Breast epithelium (tissue), 3 donors: ENCODE data around the gene TC2N.

Experiments used
- POLR2AphosphoS5 ChIP-seq, 3 donors: sonication (generic); formaldehyde crosslinking; IDR thresholded peaks; one replicate each; pipeline ENCODE4 v1.6.1; 2017; ENCODE audit warnings: antibody characterized with exemption in 3 of 3
- TF ChIP-seq, protein P1 (sequence below), 3 donors: fragments of 450-650 bp; IDR thresholded peaks; one replicate each; pipeline ENCODE4 v1.5.1; 2016 to 2017; ENCODE audit warnings: antibody characterized with exemption in 3 of 3, mild to moderate bottlenecking in 3 of 3, moderate library complexity in 3 of 3

DNA sequence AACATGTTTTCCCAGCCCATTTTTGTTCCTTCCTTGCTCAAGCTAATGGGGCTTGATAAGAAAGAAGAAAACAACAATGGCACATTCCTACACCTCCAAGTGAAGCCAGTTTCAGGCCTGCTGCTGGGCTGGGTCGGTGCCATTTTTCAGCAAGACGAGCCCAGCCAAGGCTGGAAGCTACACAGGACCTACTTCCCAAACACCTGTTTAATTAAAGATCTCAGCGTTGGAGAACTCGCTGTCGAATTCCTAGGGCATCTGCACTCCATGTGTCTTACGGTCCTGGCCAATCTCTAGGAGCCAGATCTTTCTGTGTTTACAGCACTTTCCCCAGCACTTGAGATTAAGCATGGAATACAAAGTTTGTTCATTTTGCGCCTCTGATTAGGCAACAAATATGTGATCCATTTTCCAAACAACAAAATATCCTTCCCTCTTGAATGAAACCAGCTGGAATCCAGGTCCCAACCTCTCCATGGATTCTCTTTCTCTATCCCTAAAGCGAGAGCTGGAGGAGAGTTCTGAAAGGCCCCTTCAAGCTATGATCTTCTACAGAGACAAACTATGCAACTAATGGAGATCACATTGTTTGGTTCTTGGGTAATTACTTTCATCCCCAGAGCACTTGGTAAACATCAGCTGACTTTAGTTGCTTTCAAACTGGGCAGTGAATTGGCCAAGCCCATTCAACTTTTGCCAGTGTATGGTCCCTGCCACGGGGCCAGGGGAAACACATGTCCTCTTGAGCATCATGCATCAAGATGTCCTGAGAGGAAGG is 34.3 kb upstream of the TC2N start:
- TF ChIP-seq, protein P1, sequence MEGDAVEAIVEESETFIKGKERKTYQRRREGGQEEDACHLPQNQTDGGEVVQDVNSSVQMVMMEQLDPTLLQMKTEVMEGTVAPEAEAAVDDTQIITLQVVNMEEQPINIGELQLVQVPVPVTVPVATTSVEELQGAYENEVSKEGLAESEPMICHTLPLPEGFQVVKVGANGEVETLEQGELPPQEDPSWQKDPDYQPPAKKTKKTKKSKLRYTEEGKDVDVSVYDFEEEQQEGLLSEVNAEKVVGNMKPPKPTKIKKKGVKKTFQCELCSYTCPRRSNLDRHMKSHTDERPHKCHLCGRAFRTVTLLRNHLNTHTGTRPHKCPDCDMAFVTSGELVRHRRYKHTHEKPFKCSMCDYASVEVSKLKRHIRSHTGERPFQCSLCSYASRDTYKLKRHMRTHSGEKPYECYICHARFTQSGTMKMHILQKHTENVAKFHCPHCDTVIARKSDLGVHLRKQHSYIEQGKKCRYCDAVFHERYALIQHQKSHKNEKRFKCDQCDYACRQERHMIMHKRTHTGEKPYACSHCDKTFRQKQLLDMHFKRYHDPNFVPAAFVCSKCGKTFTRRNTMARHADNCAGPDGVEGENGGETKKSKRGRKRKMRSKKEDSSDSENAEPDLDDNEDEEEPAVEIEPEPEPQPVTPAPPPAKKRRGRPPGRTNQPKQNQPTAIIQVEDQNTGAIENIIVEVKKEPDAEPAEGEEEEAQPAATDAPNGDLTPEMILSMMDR (IDR thresholded peaks at IDR 0.05), result no peak
- TF ChIP-seq POLR2AphosphoS5 (IDR thresholded peaks at IDR 0.05), result peak; percentile 35 to 82 (median 56)
